HG03097 (cell line): ENCODE data around the gene PXDN.

Experiments
- ATAC-seq: cut with Tn5 transposase; IDR thresholded peaks from one replicate; pipeline ENCODE4 v1.9.1; 2021; ENCODE audit not compliant: unreplicated experiment, low FRiP score

PXDN gene

GRCh38 chr2:1588051-1588977 lies 156.0 kb downstream of the PXDN start:
- ATAC-seq, result no peak

- no peak for ATAC-seq
Measured at GRCh38 chr2:1586923-1587840, 157.1 kb downstream of the PXDN start.

DNA sequence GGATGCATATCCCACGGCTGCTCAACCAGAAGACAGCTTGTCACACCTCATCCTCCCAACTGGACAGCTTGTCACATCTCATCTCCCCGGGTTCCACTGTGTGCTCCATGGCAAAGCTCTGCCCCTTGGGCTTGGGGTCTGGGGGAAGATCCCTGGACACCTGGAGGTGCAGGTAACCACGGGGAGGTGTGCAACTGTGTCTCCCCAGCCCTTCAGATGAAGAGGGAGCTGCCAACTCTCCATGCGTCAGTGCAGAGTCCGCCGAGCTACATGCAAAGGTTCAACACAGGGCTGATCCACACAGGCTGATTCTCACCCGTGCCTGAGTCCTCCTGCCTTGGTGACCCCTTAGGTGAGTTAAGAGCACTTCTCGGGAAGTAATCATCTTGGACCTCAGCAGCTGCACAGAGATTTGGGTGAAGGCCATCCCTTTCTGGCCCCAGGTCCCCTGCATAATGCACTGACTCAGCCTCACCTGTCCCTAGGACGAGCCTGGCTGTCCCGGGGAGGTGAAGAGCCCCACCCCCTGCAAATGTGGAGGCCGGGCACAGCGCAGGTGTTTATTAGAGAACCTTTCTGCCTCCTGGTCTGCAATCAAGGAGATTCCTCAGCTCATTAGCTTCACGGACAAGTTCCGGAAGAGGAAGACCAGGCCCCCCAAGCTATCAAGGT lies 157.9 kb downstream of the PXDN start:
- ATAC-seq, result no peak

DNA sequence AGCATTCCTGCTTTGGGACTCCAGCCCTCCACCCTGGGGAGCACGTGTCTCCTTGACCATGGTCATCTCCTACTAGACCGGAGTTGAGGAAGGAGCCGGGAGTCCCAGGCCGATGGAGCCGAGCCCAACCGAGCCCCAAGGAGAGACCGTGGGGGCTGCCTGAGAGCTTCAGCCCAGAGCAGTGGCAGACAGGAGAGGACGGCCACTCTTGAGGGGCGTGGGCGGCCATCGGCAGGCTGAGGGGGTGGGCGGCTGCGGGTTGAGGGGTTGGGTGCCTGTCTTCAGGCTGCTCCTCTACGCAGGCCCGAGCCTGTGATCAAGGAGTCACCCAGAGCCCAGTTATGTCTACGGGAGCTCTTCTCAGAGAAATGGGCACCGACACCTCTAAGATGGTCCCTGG lies 158.7 kb downstream of the PXDN start:
- ATAC-seq, result no peak

DNA sequence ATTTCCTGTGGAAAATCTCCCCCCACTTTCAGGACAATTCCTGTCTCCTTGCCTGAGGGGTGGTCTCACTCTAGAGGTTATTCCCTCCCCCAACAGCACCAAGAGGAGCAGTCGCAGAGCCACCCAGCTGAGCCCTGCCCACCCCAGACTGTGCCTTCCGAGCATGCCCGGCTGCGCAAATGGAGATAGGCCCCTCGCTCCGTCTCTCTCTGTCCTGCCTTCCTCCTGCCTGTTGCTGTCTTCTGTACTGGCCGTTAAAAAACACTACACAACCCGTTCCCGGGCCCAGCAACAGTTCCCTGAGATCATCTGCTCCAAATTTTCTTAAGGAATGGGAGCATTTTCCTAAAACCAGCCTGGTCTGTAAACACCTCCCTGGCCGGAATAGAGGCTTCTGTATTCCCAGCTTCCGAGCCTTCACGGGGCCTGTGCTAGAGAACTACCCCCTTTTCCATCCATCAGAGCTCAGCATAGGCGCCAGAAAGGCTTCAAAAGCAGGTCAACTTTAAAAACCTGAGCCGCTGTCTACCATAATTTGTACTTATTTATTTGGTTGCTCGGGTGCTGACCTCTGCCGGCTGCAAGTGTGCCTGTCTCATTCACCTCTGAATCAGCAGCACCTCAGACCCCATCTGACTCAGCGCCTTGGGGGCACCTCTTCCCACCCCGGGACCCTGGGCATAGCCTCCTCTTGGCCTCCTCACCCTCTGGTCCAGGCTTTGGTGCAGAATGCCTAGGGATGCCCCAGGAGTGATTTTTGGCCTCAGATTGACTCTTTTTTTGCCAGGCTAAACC lies 159.4 kb downstream of the PXDN start:
- ATAC-seq, result no peak

GRCh38 chr2:1584051-1584531 lies 160.2 kb downstream of the PXDN start:
- ATAC-seq, result no peak

DNA sequence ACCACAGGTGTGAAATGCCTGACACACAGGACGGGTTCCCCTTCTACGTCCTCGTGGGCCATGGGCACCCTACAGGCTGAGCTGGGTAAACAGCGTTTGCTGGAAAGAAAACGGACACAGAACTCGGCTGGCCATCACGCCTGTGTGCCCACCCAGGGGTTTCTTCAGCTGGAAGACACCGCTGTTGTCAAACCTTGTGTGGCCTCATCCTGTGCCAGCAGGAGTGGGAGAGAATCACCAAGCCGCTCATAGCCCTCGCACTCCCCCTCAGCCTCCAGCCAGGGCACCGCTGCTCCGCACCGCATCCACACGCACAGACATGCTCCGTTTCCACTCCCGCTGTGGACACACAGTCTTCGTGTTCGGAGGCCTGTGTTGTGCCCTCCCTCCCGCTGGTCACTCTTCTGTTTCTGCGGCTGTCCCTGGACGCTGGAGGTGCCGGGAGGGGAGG lies 161.4 kb downstream of the PXDN start:
- no peak for ATAC-seq

DNA sequence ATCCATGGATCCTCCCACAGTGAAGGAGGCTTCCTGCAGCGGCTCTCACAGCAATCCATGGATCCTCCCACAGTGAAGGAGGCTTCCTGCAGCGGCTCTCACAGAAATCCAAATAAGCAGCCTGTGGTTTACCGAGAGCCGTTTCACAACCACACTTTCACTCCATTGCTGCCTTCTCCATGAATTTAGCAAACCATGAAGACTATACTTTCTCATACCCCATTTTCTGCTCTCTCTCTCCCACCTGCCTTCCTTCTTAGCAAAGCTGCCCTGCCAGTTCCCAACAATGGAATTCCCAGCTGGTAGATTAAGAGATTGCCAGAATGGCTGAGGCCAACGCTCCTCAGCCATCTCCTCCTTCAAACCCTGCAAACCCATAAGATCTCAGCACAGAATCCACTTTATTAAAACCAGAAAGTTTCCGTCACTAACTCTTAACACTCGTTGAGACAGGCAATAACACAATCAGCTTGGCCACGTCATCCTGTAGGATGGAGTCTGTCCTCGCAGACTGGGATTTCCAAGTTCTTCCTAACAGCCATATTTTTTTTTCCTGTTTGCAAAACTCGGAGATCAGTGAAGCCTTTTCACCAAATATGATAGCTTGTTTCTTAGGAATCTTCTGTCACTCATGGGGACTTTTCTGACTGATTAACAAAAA lies 162.2 kb downstream of the PXDN start:
- no peak for ATAC-seq
